H1 (cell line): Measurements from ENCODE around the gene DENND4A. TPM values are rescaled to one million over a fixed set of nuclear protein-coding genes. Genes with fewer than 3 reads are reported as not detected.

Experiments used
- CTCF ChIA-PET: fragments of 300-600 bp; sonication (Branson Sonifier 250); formaldehyde crosslinking; loops from one replicate; lab custom pipeline; 2021; ENCODE audit not compliant: partially characterized antibody; lab: Charles Lee
- POLR2A ChIA-PET: fragments of 300-600 bp; sonication (Branson Sonifier 250); formaldehyde crosslinking; loops from one replicate; lab custom pipeline; 2021; ENCODE audit warnings: inconsistent platforms; ENCODE audit not compliant: partially characterized antibody; lab: Charles Lee
- DNase-seq, 2 experiments: peaks; one replicate each; pipeline versions ENCODE4 v3.0.0 to v3.0.0-alpha.2; 2010 to 2022; ENCODE audit warnings: low spot score in 2 of 2, low read depth in 1 of 2, mixed read lengths in 1 of 2
- FAIRE-seq: peaks from 2 replicates; lab custom pipeline; 2011; peaks lifted over from hg19 to GRCh38; lab: Jason Lieb, UNC
- H2AFZ ChIP-seq: 2 replicates; pipeline ENCODE4 v1.8.1; 2012; ENCODE audit warnings: low read length, inconsistent platforms
- H2AK5ac ChIP-seq: 2 replicates; pipeline ENCODE4 v1.6.1; 2013; ENCODE audit warnings: low read depth, low read length
- H2BK120ac ChIP-seq: replicated peaks from 2 replicates; pipeline ENCODE3; 2013; ENCODE audit warnings: low read depth, low read length, inconsistent platforms
- H2BK12ac ChIP-seq: 2 replicates; pipeline ENCODE4 v1.6.1; 2013; ENCODE audit warnings: low read depth, low read length
- H2BK15ac ChIP-seq: 2 replicates; pipeline ENCODE4 v1.6.1; 2013; ENCODE audit warnings: low read length
- H2BK20ac ChIP-seq: 2 replicates; pipeline ENCODE4 v1.6.1; 2013; ENCODE audit warnings: low read length
- H2BK5ac ChIP-seq: 2 replicates; pipeline ENCODE4 v1.6.1; 2013; ENCODE audit warnings: low read depth, low read length
- H3K14ac ChIP-seq: 2 replicates; pipeline ENCODE4 v1.6.1; 2013; ENCODE audit warnings: inconsistent platforms; ENCODE audit not compliant: insufficient read length
- H3K18ac ChIP-seq: 2 replicates; pipeline ENCODE4 v1.6.1; 2013; ENCODE audit warnings: low read length; ENCODE audit errors: extremely low read depth
- H3K23ac ChIP-seq: 2 replicates; pipeline ENCODE4 v1.6.1; 2013; ENCODE audit warnings: inconsistent platforms; ENCODE audit not compliant: insufficient read length
- H3K23me2 ChIP-seq: 2 replicates; pipeline ENCODE4 v1.6.1; 2013; ENCODE audit warnings: low read depth, low read length
- H3K27ac ChIP-seq: 2 replicates; pipeline ENCODE4 v1.6.1; 2011; ENCODE audit warnings: low read depth, low read length, inconsistent platforms
- H3K27me3 ChIP-seq, 4 experiments: replicated peaks in 1 of 4; 1 replicate in 1 of 4; 2 replicates in 3 of 4; pipeline versions ENCODE4 v1.6.1 to v1.8.1; 2011 to 2013; ENCODE audit warnings: low read length in 3 of 4, mild to moderate bottlenecking in 3 of 4, inconsistent platforms in 2 of 4, mixed read lengths in 2 of 4, moderate library complexity in 1 of 4; ENCODE audit not compliant: control insufficient read depth in 3 of 4, insufficient read depth in 3 of 4; ENCODE audit errors: extremely low read depth in 1 of 4
- H3K36me3 ChIP-seq, 4 experiments: 2 replicates each; pipeline versions ENCODE4 v1.6.1 to v1.8.1; 2011 to 2013; ENCODE audit warnings: mild to moderate bottlenecking in 4 of 4, low read length in 3 of 4, moderate library complexity in 2 of 4, control low read depth in 1 of 4, inconsistent platforms in 1 of 4; ENCODE audit not compliant: insufficient read depth in 4 of 4, control insufficient read depth in 2 of 4
- H3K4ac ChIP-seq: replicated peaks from 2 replicates; pipeline ENCODE3; 2013; ENCODE audit warnings: low read length, low read depth, mixed read lengths, inconsistent platforms; ENCODE audit not compliant: insufficient read length
- H3K4me1 ChIP-seq, 4 experiments: replicated peaks in 1 of 4; 1 replicate in 1 of 4; 2 replicates in 3 of 4; pipeline versions ENCODE4 v1.6.1 to v1.8.1; 2011 to 2013; ENCODE audit warnings: low read length in 3 of 4, inconsistent platforms in 2 of 4, mixed read lengths in 1 of 4; ENCODE audit not compliant: insufficient read depth in 4 of 4, control insufficient read depth in 3 of 4
- H3K4me2 ChIP-seq, 2 experiments: 2 replicates each; pipeline versions ENCODE4 v1.6.1 to v1.8.1; 2011 to 2013; ENCODE audit warnings: low read depth in 2 of 2, low read length in 2 of 2, control low read depth in 1 of 2, inconsistent platforms in 1 of 2, mild to moderate bottlenecking in 1 of 2; ENCODE audit not compliant: insufficient read depth in 1 of 2
- H3K4me3 ChIP-seq, 4 experiments: fragments of 200-600, 300-600 bp in 1 of 4; sonication (generic), shearing (Covaris generic), sonication (Bioruptor Twin) in 1 of 4; 2 replicates each; pipeline versions ENCODE4 v1.5.1 to v1.8.1; 2011 to 2016; ENCODE audit warnings: low read length in 4 of 4, low read depth in 3 of 4, control low read depth in 2 of 4, inconsistent platforms in 2 of 4, mild to moderate bottlenecking in 2 of 4, mixed read lengths in 1 of 4, moderate library complexity in 1 of 4; ENCODE audit not compliant: insufficient read depth in 2 of 4; ENCODE audit errors: extremely low read depth in 1 of 4
- H3K56ac ChIP-seq: replicated peaks from 2 replicates; pipeline ENCODE3; 2013; ENCODE audit warnings: low read depth, mild to moderate bottlenecking, mixed read lengths, low read length, inconsistent platforms; ENCODE audit not compliant: insufficient read length
- H3K79me1 ChIP-seq: 2 replicates; pipeline ENCODE4 v1.6.1; 2013; ENCODE audit warnings: low read depth, low read length, control low read depth
- H3K79me2 ChIP-seq, 2 experiments: 2 replicates each; pipeline versions ENCODE4 v1.6.1 to v1.8.1; 2012 to 2013; ENCODE audit warnings: low read length in 2 of 2, mild to moderate bottlenecking in 2 of 2, inconsistent platforms in 1 of 2; ENCODE audit not compliant: insufficient read depth in 2 of 2, control insufficient read depth in 1 of 2
- H3K9ac ChIP-seq, 4 experiments: replicated peaks in 1 of 4; 1 replicate in 1 of 4; 2 replicates in 3 of 4; pipeline versions ENCODE4 v1.6.1 to v1.8.1; 2011 to 2013; ENCODE audit warnings: low read depth in 3 of 4, low read length in 3 of 4, control low read depth in 2 of 4, mild to moderate bottlenecking in 2 of 4, moderate library complexity in 2 of 4, inconsistent platforms in 1 of 4; ENCODE audit errors: extremely low read depth in 1 of 4
- H3K9me3 ChIP-seq, 2 experiments: 2 replicates each; pipeline versions ENCODE4 v1.6.1 to v1.8.1; 2012 to 2013; ENCODE audit warnings: mild to moderate bottlenecking in 2 of 2, moderate library complexity in 2 of 2, control low read depth in 1 of 2, inconsistent platforms in 1 of 2, low read depth in 1 of 2, low read length in 1 of 2, mixed read lengths in 1 of 2; ENCODE audit not compliant: insufficient read depth in 2 of 2
- H4K20me1 ChIP-seq, 2 experiments: replicated peaks in 1 of 2; 2 replicates each; pipeline versions ENCODE3 to v1.8.1; 2011 to 2013; ENCODE audit warnings: inconsistent platforms in 2 of 2, low read length in 2 of 2, mild to moderate bottlenecking in 1 of 2; ENCODE audit not compliant: insufficient read depth in 2 of 2, control insufficient read depth in 1 of 2
- H4K5ac ChIP-seq: 2 replicates; pipeline ENCODE4 v1.6.1; 2013; ENCODE audit warnings: low read length, low read depth, mixed read lengths, inconsistent platforms; ENCODE audit not compliant: insufficient read length
- H4K8ac ChIP-seq: 2 replicates; pipeline ENCODE4 v1.8.0; 2013; ENCODE audit warnings: mild to moderate bottlenecking, moderate library complexity, low read length, inconsistent platforms; ENCODE audit not compliant: insufficient read depth; ENCODE audit errors: extremely low read depth
- H4K91ac ChIP-seq: replicated peaks from 2 replicates; pipeline ENCODE3; 2013; ENCODE audit warnings: low read length, mixed read lengths, inconsistent platforms; ENCODE audit not compliant: insufficient read length
- CEBPB ChIP-seq: IDR thresholded peaks from 2 replicates; pipeline ENCODE4 v1.6.1; 2012; ENCODE audit warnings: low read depth, low read length
- POU5F1 ChIP-seq: IDR thresholded peaks from 2 replicates; pipeline ENCODE4 v1.6.1; 2011; ENCODE audit warnings: low read depth, mild to moderate bottlenecking, low read length, moderate library complexity
- WGBS, 2 experiments: shearing (Covaris generic) in 1 of 2; methylation state at CpG; one replicate each; pipeline versions ENCODE4 v1.1.6 to v1.1.7; 2013 to 2015; ENCODE audit warnings: low lambda C conversion rate in 2 of 2, mixed read lengths in 2 of 2, inconsistent platforms in 1 of 2, low coverage in 1 of 2, missing lambda C conversion rate in 1 of 2; ENCODE audit not compliant: insufficient replicate concordance in 2 of 2, insufficient coverage in 1 of 2, insufficient read length in 1 of 2; ENCODE audit errors: extremely low coverage in 1 of 2, missing lambda C conversion rate in 1 of 2; 5-methylcytosine and 5-hydroxymethylcytosine counted together
- polyA plus RNA-seq, 7 experiments: library from polyadenylated mRNA; depleted of rRNA in 3 of 7; stranded (reverse) in 5 of 7; unstranded in 2 of 7; fragments of >200 nt in 5 of 7; fragments of 200-250 nt in 2 of 7; gene quantifications; 1 replicate in 5 of 7; 2 replicates in 1 of 7; 4 replicates in 1 of 7; pipeline versions ENCODE4 v1.2.1 to v1.2.3, GENCODE V29; 2011 to 2013; ENCODE audit warnings: missing spikeins in 2 of 7, mixed read lengths in 2 of 7
- total RNA-seq: library from RNA; stranded (reverse); fragmentation: NEBNext Ultra II Directional; extraction: Animal tissue kit (Norgen Biotek cat#: 25700); gene quantifications from 2 replicates; pipeline ENCODE4 v1.2.1, GENCODE V29; 2021

DENND4A gene
- total and polyA plus RNA-seq, 2 of the 8 experiments (the other 6 are each of a cell fraction or from before 2014, with no cell fraction given) = 1.3 to 4.7 TPM

GRCh38 chr15:65824941-65825544, 33.0 kb upstream of the DENND4A start:
- CTCF ChIA-PET = interaction anchor here (0.6 to 4.0 kb wide), 17 partner anchors 9 to 246 kb away, joined by 3 to 43 read pairs (median 6); partner anchors contain the start of genes RAB11A and SLC24A1
- H3K56ac ChIP-seq = no peak overlapping the region
- no peaks in the 10 kb centered on the region for H4K20me1 ChIP-seq
- peaks cover 0 to 6% (median 4%) of the 10 kb centered on the region in 4 experiments; a peak in 4 of 7 replicates for H3K4me1 ChIP-seq
- H3K79me1 ChIP-seq = no peaks in the 10 kb centered on the region
- H3K4me3 ChIP-seq = no peak overlapping the region
- no peaks in the 10 kb centered on the region for H3K79me2 ChIP-seq
- no peak overlapping the region for H4K5ac ChIP-seq
- FAIRE-seq (no peak), DNase-seq (no peak)
- no peak overlapping the region; the same call in 1 of the 2 replicates for H2BK15ac ChIP-seq
- no peak overlapping the region for H2BK5ac ChIP-seq
- H3K4ac ChIP-seq = no peak overlapping the region
- H3K23ac ChIP-seq = no peak overlapping the region
- H4K91ac ChIP-seq = no peak overlapping the region
- no peak overlapping the region for H3K4me2 ChIP-seq
- H3K23me2 ChIP-seq = no peaks in the 10 kb centered on the region
- H2BK12ac ChIP-seq = peak overlapping the region; percentile 56; the same call in 1 of the 2 replicates
- H3K36me3 ChIP-seq = no peaks in the 10 kb centered on the region
- H2AFZ ChIP-seq = no peak overlapping the region
- no peak overlapping the region for H2BK120ac ChIP-seq
- no peaks in the 10 kb centered on the region for H3K27me3 ChIP-seq
- no peak overlapping the region for H3K9ac ChIP-seq
- no peak overlapping the region for H2AK5ac ChIP-seq
- 78% methylated on average over 5 of the region's 5 CpGs; no CpG with 5 or more reads in 1 of the 2 experiments for WGBS, 2 experiments
- POLR2A ChIA-PET = interaction anchor here (0.7 kb wide), 1 partner anchor 12 kb away, joined by 3 read pairs; no protein-coding TSS in a partner anchor
- no peak overlapping the region for H3K18ac ChIP-seq
- H3K14ac ChIP-seq = no peak overlapping the region
- H2BK20ac ChIP-seq = no peak overlapping the region
- no peak overlapping the region for H3K27ac ChIP-seq
- H3K9me3 ChIP-seq = no peaks in the 10 kb centered on the region
- TF ChIP-seq POU5F1 (no peak), CEBPB (peak; percentile 52)
- H4K8ac ChIP-seq = no peak overlapping the region; the same call in 1 of the 2 replicates
